22Rv1 (cell line): ENCODE data around the gene RHOBTB3.

Experiments
- ZFX ChIP-seq: fragments of 450-650 bp; IDR thresholded peaks from 2 replicates; pipeline ENCODE4 v1.6.1; 2017; ENCODE audit warnings: antibody characterized with exemption, borderline replicate concordance
- TF ChIP-seq, protein P1 (sequence below): fragments of 450-650 bp; IDR thresholded peaks from 2 replicates; pipeline ENCODE4 v1.5.1; 2017; ENCODE audit warnings: mild to moderate bottlenecking

DNA sequence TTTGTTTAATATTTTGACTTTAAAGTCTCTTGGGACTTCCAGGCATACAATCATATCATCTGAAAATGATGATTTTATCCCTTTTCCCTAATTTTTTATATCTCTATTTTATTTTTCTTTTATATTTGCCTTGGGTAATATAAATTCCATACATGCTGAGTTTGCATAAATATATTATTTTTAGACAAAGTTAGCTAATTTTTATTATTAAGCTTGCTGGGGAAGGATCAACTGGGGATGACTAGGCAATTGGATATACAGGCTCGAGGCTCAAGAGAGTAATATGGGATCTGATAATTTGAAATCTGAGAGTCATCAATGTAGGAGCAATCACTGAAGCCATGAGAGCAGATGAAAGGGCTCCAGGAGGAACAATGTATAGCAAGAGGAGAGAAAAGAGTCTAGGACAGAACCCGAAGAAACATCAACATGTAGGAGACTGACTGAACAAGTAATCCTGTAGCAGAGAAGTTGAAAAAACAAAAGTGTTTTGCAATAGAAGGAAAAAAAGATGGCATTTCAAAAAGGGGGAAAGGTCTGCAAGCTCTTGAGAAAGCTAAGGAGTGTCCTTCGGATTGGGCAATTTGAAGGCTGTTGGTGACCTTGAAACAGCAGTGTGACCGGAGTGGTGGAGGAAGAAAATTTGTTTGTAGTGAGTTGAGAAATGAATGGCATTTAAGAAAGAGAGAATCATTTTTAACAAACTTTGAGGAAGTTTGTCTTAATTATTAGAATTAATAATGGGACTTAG, 17.0 kb upstream of the RHOBTB3 start:
- TF ChIP-seq, protein P1, sequence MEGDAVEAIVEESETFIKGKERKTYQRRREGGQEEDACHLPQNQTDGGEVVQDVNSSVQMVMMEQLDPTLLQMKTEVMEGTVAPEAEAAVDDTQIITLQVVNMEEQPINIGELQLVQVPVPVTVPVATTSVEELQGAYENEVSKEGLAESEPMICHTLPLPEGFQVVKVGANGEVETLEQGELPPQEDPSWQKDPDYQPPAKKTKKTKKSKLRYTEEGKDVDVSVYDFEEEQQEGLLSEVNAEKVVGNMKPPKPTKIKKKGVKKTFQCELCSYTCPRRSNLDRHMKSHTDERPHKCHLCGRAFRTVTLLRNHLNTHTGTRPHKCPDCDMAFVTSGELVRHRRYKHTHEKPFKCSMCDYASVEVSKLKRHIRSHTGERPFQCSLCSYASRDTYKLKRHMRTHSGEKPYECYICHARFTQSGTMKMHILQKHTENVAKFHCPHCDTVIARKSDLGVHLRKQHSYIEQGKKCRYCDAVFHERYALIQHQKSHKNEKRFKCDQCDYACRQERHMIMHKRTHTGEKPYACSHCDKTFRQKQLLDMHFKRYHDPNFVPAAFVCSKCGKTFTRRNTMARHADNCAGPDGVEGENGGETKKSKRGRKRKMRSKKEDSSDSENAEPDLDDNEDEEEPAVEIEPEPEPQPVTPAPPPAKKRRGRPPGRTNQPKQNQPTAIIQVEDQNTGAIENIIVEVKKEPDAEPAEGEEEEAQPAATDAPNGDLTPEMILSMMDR = no peak
- no peak for TF ChIP-seq ZFX
